Caco-2 (cell line): ENCODE measurements around the gene DOCK4. TPM values are rescaled to one million over a fixed set of nuclear protein-coding genes. Genes with fewer than 3 reads are reported as not detected.

ENCODE experiments used
- BruUV-seq: library from RNA; stranded (reverse); fragments of 400-500 nt; replicated peaks from 2 replicates; lab custom pipeline; 2021; lab: Mats Ljungman, UMichigan
- CTCF ChIA-PET: fragments of 300-600 bp; sonication (Branson Sonifier 250); formaldehyde crosslinking; loops from one replicate; lab custom pipeline; 2022; ENCODE audit warnings: antibody characterized with exemption; lab: Charles Lee
- POLR2A ChIA-PET: fragments of 300-600 bp; sonication (Branson Sonifier 250); formaldehyde crosslinking; loops from one replicate; lab custom pipeline; 2022; ENCODE audit warnings: antibody characterized with exemption; lab: Charles Lee
- DNase-seq, 2 experiments: peaks; one replicate each; pipeline versions ENCODE4 v3.0.0 to v3.0.0-alpha.2; 2020 to 2022
- H3K27me3 ChIP-seq: replicated peaks from 2 replicates; pipeline ENCODE4 v1.6.0; 2011; ENCODE audit warnings: low read length; ENCODE audit not compliant: control insufficient read depth, insufficient read depth
- H3K36me3 ChIP-seq: 2 replicates; pipeline ENCODE4 v1.5.1; 2011; ENCODE audit warnings: low read length; ENCODE audit not compliant: control insufficient read depth, insufficient read depth
- H3K4me1 ChIP-seq: fragments of 250-450 bp; sonication (Bioruptor Pico); 2 replicates; pipeline ENCODE4 v1.5.1; 2020; ENCODE audit warnings: mild to moderate bottlenecking
- H3K4me3 ChIP-seq: 2 replicates; pipeline ENCODE4 v1.5.1; 2011; ENCODE audit warnings: low read depth, mild to moderate bottlenecking, control low read depth, low read length
- H3K9me3 ChIP-seq: fragments of 250-450 bp; sonication (Bioruptor Pico); 2 replicates; pipeline ENCODE4 v1.5.1; 2020; ENCODE audit warnings: mild to moderate bottlenecking, moderate library complexity
- H3K27ac Mint-ChIP-seq: one replicate; pipeline ENCODE4 v1.8.0; 2022; ENCODE audit warnings: mixed read lengths; ENCODE audit not compliant: unreplicated experiment
- H3K27me3 Mint-ChIP-seq: one replicate; pipeline ENCODE4 v1.8.0; 2022; ENCODE audit warnings: mixed read lengths; ENCODE audit not compliant: insufficient read depth, unreplicated experiment
- H3K36me3 Mint-ChIP-seq: one replicate; pipeline ENCODE4 v1.8.0; 2022; ENCODE audit warnings: mild to moderate bottlenecking, mixed read lengths; ENCODE audit not compliant: insufficient read depth, unreplicated experiment
- H3K4me1 Mint-ChIP-seq: one replicate; pipeline ENCODE4 v1.8.0; 2022; ENCODE audit warnings: low read depth, mixed read lengths; ENCODE audit not compliant: unreplicated experiment
- H3K4me3 Mint-ChIP-seq: one replicate; pipeline ENCODE4 v1.8.0; 2022; ENCODE audit warnings: mild to moderate bottlenecking, moderate library complexity, mixed read lengths; ENCODE audit not compliant: unreplicated experiment
- H3K9me3 Mint-ChIP-seq: one replicate; pipeline ENCODE4 v1.8.0; 2022; ENCODE audit warnings: mixed read lengths; ENCODE audit not compliant: unreplicated experiment
- intact Hi-C: fragments of 100-400 bp; cut with micrococcal nuclease; formaldehyde crosslinking; loops from one replicate; pipeline ENCODE4 v1.10.0; 2022; ENCODE audit not compliant: unreplicated experiment
- total RNA-seq: library from RNA; stranded (reverse); gene quantifications from 2 replicates; pipeline ENCODE4 v1.2.3, GENCODE V29; 2022
- TF ChIP-seq, protein P1 (sequence below), 2 experiments: fragments of 200-600 bp in 1 of 2; IDR thresholded peaks; 1 replicate in 1 of 2; 2 replicates in 1 of 2; pipeline versions ENCODE4 v1.5.1 to v1.8.0; 2011 to 2022; ENCODE audit warnings: antibody characterized with exemption in 1 of 2, control low read depth in 1 of 2, inconsistent platforms in 1 of 2, low read depth in 1 of 2, low read length in 1 of 2, mild to moderate bottlenecking in 1 of 2, moderate library complexity in 1 of 2; ENCODE audit not compliant: insufficient read depth in 1 of 2, severe bottlenecking in 1 of 2, unreplicated experiment in 1 of 2

The DOCK4 gene
- total RNA-seq, 1 experiment from 2014 or later = 2.0 TPM

DNA sequence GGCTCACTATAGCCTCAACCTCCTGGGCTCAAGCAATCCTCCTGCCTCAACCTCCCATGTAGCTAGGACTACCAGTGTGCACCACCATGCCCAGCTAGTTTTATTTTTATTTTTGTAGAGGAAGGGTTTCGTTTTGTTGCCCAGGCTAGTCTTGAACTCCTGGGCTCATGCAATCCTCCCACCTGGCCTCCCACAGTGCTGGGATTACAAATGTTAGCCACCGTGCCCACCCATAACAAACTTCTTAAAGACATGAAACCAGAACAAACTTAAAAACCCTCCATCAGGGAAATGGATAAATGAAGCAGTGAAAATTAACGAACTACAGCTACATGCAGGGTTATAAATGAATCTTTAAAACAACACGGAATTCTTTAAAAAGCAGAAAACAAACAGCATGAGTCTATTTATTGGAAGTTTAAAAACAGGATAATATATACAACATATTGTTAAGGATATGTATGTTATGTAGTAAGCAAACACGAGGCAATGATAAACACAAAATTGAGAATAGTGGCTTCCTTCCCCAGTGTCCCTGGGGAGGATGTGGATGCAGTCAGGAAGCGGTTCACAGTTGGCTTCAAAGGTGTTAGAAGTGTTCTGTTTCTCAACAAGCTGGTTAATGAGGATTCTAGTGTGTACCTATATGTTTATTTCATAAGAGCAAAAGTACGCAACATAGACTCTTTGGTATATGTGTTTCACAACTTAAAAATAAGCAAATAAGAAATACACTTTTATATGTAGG is 515.7 kb downstream of the DOCK4 start:
- CTCF ChIA-PET = no interaction called here
- H3K27ac Mint-ChIP-seq = no peak overlapping the region
- intact Hi-C loops = no loop called here

DNA sequence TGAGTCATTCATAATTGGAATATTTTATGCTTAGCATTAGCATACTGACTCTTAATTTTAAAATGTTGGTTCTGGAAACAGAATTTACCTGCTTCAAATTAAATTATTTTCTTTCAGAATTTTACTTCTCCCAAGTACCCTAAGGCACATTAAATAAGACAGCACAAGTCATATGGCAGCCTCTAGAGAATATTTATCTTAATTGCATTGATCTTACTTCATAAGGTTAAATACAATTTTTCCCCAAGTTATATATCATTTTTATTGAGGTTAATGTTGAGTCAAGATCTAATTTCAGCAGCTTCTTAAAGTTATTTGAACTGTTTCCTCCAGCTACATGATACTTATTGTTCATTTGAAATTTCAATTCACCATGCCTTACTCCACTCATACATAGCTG is 520.9 kb downstream of the DOCK4 start:
- POLR2A ChIA-PET = no interaction called here
- no peak for DNase-seq
- H3K36me3 ChIP-seq = no peaks in the 10 kb centered on the region
- Mint-ChIP-seq H3K27me3 (peaks cover 6% of the 10 kb centered on the region), H3K4me1 (no peaks in the 10 kb centered on the region), H3K9me3 (no peaks in the 10 kb centered on the region), H3K27ac (no peak overlapping the region), H3K36me3 (no peaks in the 10 kb centered on the region), H3K4me3 (no peak overlapping the region)
- BruUV-seq = no TSS peak
- no peaks in the 10 kb centered on the region for H3K27me3 ChIP-seq
- CTCF ChIA-PET = no interaction called here
- intact Hi-C loops = no loop called here
- H3K4me1 ChIP-seq = no peaks in the 10 kb centered on the region
- H3K4me3 ChIP-seq = no peak overlapping the region
- H3K9me3 ChIP-seq = no peaks in the 10 kb centered on the region
- TF ChIP-seq, protein P1, sequence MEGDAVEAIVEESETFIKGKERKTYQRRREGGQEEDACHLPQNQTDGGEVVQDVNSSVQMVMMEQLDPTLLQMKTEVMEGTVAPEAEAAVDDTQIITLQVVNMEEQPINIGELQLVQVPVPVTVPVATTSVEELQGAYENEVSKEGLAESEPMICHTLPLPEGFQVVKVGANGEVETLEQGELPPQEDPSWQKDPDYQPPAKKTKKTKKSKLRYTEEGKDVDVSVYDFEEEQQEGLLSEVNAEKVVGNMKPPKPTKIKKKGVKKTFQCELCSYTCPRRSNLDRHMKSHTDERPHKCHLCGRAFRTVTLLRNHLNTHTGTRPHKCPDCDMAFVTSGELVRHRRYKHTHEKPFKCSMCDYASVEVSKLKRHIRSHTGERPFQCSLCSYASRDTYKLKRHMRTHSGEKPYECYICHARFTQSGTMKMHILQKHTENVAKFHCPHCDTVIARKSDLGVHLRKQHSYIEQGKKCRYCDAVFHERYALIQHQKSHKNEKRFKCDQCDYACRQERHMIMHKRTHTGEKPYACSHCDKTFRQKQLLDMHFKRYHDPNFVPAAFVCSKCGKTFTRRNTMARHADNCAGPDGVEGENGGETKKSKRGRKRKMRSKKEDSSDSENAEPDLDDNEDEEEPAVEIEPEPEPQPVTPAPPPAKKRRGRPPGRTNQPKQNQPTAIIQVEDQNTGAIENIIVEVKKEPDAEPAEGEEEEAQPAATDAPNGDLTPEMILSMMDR (IDR thresholded peaks at IDR 0.05; ENCODE audit: insufficient read depth in 1 of 2, low read depth in 1 of 2, low read length in 1 of 2, severe bottlenecking in 1 of 2, unreplicated experiment in 1 of 2) = no peak

More for the DNA sequence above, 515.7 kb downstream of the DOCK4 start:
- Histone ChIP-seq H3K9me3 (no peaks in the 10 kb centered on the region), H3K4me3 (no peak overlapping the region), H3K27me3 (no peaks in the 10 kb centered on the region), H3K36me3 (no peaks in the 10 kb centered on the region), H3K4me1 (no peaks in the 10 kb centered on the region)
- BruUV-seq = no TSS peak
- no peak for DNase-seq
- H3K9me3 Mint-ChIP-seq = no peaks in the 10 kb centered on the region
- POLR2A ChIA-PET = no interaction called here
- H3K4me1 Mint-ChIP-seq = no peaks in the 10 kb centered on the region
- H3K27me3 Mint-ChIP-seq = peaks cover 6% of the 10 kb centered on the region
- no peaks in the 10 kb centered on the region for H3K36me3 Mint-ChIP-seq
- no peak overlapping the region for H3K4me3 Mint-ChIP-seq
- TF ChIP-seq, protein P1 (IDR thresholded peaks at IDR 0.05; ENCODE audit: insufficient read depth in 1 of 2, low read depth in 1 of 2, low read length in 1 of 2, severe bottlenecking in 1 of 2, unreplicated experiment in 1 of 2) = no peak

DNA sequence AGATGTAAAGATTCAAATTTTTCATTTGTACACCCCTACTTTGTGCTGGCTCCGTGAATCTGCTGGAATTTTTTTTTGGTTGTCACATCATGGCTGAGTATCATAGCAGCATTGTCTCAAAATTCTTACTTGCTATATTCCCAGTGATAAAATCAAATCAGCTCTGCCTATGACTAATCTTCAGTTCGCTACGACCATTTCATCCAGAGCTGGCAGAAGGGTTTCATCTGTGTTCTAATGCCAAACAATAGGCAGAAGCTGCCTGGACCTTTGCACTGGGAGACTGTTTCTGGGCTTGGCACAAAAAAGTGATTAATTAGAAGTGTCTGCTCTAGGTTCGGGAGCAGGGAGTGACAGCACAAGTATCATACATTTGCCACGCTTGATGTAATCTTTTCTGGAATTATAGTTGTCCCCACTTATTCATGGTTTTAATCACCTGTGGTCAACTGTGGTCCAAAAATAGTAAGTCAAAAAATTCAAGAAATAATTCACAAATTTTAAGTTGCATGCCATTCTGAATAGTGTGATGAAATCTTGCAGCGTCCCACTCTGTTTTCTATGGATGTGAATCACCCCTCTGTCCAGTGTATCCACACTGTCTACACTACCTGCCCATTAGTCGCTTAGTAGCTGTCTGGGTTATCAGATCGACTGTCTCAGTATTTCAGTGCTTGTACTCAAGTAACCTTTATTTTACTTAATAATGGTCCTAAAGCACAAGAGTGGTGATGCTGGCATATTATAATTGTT is 523.4 kb downstream of the DOCK4 start:
- no peak for DNase-seq
- Mint-ChIP-seq H3K4me3 (no peak overlapping the region), H3K4me1 (peaks cover 16% of the 10 kb centered on the region), H3K27me3 (no peaks in the 10 kb centered on the region), H3K9me3 (no peaks in the 10 kb centered on the region), H3K27ac (no peak overlapping the region), H3K36me3 (no peaks in the 10 kb centered on the region)
- intact Hi-C loops = no loop called here
- H3K27me3 ChIP-seq = no peaks in the 10 kb centered on the region
- POLR2A ChIA-PET = no interaction called here
- H3K36me3 ChIP-seq = no peaks in the 10 kb centered on the region
- CTCF ChIA-PET = no interaction called here
- no peaks in the 10 kb centered on the region for H3K9me3 ChIP-seq
- BruUV-seq = no TSS peak
- no peak overlapping the region for H3K4me3 ChIP-seq
- H3K4me1 ChIP-seq = peaks cover 17% of the 10 kb centered on the region
- TF ChIP-seq, protein P1 (IDR thresholded peaks at IDR 0.05; ENCODE audit: insufficient read depth in 1 of 2, low read depth in 1 of 2, low read length in 1 of 2, severe bottlenecking in 1 of 2, unreplicated experiment in 1 of 2) = no peak
